Colon (tissue), 2 donors: Measurements from ENCODE around the gene TLR10.
"Not testable (repeated sequence)": the region's sequence is repeated elsewhere in the genome, so short reads cannot be mapped to it uniquely, and the experiment has no call there.

Experiments used
- FAIRE-seq: peaks from 2 replicates; lab custom pipeline; 2012; peaks lifted over from hg19 to GRCh38; lab: Jason Lieb, UNC
- donor health status: control.
- donor health status: control.

TLR10 gene

DNA sequence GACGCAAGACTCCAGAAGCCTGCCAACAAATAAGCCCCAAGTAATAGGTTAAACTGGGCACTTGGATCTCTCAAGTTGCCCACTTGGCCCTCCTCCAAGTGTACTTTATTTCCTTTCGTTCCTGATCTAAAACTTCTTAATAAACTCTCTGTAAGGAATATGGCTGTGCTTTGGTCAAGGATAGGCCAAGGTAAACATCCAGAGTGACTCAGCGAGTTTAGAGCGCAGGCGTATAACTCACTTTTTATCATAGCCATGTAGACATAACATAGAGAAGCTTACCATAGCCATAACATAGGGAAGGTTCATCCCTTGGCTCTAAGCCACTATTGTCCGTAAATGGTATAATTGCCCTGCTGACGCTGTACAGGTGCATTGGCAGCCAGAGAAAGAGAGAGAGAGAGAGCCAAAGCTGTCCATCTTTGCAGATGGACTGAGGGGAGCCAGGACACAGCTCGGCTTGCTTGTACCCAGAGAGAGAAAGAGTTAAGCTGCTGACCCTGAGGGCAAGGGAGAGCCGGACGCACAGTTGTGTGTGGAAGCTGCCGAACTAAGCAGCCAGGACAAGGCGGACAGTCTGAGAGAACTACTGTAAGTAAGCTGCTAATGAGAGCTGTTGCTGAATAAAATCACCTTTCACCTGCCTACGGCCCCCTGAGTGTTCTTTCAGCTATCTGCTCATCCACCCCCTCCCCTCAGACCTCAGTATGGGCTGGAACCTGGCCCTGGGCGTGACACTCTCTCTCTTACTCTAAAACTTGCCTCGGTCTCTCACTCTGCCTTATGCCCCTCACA is 20.0 kb upstream of the TLR10 start:
- FAIRE-seq, result no peak

DNA sequence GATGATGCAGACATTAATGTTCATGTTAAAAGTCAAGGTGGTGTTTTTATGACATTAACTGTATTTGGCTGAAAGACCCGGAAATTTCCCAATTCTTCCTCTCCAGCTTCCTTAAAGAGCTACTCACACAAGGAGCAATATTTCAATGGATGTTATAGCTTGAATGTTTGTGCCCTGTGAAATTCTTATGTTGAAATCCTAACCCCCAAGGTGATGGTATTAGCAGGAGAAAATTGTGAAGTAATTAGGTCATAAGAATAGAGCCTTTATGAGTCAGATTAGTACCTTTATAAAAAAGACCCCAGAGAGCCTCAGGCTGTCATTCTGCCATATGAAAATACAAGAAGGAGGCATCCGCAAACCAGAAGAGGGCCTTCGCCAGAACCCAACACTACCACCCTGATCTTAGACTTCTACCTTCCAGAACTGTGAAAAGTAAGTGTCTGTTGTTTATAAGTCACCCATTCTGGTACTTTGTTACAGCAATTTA is 18.2 kb upstream of the TLR10 start:
- no peak for FAIRE-seq

DNA sequence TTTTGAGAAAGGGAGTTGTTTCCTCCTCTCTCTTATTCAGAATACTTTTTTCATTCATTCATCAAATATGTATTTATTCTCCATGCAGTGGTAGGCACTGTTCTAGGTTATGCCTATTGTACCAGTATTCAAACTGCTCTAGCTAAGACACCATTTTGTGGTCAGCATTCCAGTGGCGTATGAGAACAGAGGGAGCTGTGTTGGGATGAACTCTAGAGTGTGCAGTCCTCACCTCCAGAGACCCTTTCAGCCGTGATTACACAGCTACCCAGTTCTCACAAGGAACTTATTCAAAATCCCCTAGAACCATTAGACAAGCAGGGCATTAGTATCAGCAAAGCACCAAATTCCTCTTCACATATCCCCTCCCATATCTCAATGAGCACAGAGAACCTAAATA is 17.6 kb upstream of the TLR10 start:
- no peak for FAIRE-seq

DNA sequence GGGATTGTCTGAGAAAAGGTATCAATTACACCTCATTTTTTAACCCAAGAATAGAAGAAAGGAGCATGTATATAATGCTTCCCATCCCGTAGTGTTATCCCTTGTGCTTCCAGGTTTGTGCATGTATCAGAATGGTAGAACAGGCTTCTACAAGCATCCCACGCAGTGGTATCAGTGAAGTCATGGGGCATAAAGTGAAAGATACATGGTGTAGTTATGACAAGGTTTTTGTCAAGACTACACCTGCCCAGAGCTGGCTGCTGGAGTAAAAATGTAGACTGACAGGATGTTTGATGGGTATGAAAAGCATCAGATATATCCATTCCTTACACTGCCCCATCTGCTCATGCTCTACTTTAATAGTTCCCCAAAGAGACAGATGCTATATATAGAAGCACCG is 12.3 kb upstream of the TLR10 start:
- FAIRE-seq, result no peak

DNA sequence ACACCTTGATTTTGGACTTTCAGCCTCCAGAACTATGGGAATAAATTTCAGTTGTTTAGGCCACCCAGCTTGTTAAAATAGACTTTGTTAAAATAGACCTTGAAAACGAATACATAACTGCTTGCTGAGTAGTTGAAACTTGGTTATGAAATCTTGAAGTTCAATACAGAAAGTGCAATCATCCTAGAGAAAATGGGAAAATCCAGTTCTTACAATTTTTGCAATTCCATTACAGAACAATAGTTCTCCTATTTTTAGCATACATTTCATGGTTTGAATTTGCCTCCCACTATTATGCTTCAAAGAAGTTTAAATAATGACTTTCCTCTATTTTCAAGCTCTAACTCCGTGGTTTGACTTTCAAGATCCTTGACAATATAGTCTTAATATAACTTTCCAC is 11.3 kb upstream of the TLR10 start:
- no peak for FAIRE-seq

DNA sequence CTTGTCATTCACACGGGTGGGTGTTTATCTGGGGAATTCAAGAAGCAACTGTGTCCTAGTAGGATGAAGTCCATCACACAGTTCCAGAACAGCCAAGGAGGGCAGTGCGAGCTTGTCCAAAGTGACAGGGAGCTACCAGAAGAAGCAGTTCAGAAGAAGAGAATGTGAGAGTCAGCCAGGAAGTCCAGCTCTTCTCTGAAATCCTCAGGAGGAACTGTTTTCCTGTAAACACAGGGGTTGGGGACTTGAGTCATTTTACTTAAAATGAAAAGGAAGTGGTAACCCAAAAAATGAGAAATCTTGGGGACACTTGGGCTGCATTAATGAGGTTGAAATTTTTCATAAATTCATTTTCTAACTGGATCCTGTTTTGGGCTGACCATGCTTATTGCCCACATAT is 8.2 kb upstream of the TLR10 start:
- no peak for FAIRE-seq

DNA sequence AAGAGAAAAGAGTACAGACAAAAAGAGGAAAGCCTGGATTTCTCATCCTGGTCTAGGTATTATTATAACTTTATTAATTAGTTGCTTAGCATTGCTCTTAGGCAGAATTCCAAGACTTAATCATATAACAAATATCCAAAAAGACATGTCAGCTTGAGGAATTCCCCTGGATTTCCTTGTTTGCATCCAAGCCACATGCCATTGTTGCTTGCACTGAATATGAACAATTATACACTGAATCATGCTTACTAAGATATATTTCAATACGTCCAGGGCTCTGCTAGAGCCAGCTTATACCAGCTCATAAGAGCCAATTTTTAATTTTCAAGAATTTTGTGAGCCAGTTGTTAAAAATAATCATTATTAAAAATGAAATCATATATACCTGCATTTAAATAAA is 5.5 kb upstream of the TLR10 start:
- FAIRE-seq, result no peak

DNA sequence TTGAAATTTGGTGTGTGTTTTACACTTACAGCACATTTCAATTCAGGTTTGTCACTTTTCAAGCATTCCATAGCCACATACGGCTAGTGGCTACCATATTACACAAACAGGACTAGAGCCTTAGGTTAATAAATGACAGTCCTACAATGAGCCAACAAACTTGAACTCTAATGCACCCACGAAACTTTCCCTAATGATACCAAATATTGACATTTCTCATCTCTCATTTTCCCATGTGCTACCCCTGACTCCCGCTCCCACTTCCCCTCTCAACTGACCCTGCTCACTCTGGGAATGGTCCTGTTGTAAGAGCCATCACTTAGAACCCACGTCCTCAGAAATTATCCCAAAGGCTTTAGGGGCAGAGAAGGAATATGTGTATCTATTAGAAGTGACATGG is 4.9 kb upstream of the TLR10 start:
- no peak for FAIRE-seq

DNA sequence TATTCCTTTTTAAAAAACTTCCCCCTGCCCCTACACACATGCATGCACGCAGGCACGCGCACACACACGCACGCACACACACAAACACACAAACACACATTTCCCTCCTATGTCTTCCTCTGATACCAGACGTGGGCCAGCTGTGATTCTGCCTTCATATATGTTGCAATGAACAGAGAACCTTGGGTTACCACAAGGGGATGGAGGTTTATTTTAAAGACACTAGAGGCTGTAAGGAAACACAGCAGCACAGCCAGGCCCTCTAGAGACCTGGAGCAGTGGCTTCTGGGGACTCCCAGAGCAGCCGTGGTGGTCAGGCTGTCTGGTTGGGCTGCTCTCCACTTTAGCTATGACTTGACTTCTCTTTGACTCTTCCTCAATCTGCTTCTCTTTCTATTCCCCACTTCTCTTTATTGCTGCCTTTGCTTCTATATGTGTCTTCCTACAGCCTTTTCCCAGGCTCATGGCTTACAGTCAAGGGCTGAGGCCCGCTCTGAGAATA is 3.2 kb upstream of the TLR10 start:
- no peak for FAIRE-seq

DNA sequence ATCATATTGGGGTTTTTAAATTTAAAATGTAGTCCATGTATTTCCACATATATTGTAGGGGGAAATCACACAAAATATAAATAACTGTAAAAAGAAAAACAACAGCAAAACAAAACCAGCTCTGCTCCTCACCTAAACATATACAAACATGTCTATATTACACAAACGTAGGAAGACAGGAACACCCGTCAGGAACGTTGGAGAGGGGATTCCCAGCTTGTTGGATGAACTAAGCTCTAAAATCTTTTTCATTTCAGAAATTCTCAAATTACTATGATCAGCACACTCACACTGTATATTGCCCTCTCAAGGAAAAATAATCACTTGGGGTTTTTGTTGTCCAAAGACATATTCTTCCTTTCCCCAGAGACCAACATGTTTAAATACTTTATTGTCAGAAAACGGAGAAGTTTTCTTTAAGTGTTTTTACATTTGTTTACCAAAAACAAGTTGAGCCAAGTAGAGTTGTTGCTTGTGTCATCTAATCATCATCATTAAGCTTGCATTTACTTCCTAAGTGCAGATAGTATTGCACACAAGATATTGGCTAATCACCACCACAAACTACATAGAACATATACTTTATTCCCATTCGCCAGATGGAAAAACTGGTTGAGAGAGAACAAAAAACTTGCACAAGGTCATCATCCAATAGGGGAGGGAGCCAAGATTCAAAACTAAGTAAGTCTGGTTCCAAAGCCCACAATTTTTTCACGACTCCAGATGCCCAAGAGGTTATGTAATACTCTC is 2.4 kb upstream of the TLR10 start:
- FAIRE-seq, result no peak

DNA sequence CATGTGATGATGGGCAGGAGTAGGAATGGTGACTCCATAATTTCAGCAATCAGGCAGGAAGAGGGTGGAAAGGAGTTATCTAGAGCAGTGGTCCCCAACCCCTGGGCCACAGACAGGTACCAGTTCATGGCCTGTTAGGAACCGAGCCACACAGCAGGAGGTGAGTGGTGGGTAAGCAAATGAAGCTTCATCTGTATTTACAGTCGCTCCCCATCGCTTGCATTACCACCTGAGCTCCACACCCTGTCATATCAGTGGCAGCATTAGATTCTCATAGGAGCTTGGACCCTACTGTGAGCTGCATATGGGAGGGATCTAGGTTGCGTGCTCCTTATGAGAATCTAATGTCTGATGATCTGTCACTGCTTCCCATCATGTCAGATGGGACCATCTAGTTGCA is 1.4 kb upstream of the TLR10 start:
- FAIRE-seq, result no peak

DNA sequence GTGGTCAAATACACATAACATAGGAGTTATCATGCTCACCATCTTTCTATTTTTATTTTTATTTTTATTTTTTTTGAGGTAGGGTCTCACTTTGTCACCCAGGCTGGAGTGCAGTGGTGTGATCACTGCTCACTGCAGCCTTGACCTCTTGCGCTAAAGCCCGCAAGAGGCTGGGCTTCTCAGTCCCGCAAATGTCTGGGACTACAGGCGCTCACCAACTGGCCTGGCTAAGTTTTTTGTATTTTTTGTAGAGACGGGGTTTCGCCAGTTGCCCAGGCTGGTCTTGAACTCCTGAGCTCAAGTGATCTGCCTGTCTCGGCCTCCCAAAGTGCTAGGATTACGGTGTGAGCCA is 295 bp upstream of the TLR10 start:
- no peak for FAIRE-seq

DNA sequence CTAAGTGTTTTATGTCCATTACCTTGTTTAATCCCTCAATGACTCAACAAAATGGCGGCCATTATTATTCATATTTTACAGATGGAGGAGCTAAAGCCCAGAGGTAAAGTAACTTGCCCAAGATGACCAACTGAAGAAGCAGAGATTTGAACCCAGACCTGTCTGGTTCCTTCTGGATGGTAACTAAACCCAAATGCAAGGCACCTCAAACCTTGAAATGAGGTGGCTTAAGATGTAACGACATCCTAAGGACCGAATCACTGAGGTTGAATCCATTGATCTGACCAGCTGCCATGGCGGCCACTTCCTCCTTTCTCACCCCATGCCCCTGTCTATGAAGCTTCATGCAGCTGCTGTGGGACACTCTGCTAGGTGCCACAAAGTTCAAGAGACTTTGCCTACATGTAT is 932 bp downstream of the TLR10 start:
- FAIRE-seq, result no peak

DNA sequence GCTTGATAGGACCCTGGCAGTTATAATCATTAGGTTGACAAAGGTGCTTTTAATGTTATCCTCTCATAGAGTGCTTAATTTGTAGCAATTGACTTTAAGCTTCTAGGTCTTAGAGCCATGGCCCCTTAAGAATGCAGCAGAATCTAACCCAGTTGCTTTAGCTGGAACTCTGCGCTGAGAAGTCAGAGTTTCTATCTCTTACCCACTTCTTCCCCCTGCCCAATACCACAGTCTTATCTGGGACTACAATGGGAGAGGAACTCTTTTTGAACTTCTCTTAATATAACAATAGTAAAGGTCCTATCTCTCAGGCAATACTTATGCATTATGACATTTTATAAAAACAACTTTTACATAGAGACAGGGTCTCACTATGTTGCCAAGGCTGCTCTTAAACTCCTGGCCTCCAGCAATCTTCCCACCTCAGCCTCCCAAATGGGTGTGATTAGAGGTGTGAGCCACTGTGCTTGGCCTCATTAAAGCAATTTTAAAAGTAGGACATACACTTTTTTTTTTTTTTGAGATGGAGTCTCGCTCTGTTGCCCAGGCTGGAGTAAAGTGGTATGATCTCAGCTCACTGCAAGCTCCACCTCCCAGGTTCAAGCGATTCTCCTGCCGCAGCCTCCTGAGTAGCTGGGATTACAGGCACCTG is 1.8 kb downstream of the TLR10 start:
- no peak for FAIRE-seq

DNA sequence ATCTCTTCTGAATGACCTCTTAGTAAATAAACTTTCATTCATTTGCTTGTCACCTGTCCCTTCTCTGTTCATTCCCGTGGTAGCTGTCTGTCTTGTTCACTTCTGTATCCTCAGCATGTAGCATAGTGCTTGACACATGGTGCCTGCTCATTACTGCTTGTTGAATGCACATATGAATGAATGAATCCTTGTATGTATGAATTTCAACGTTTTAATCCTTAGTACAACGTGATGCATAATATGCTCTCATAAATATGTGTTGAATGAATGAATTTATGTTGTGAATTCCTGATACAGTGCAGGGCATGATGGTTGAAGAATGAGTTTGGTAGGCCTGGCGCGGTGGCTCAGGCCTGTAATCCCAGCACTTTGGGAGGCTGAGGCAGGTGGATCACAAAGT is 3.0 kb downstream of the TLR10 start:
- no peak for FAIRE-seq

DNA sequence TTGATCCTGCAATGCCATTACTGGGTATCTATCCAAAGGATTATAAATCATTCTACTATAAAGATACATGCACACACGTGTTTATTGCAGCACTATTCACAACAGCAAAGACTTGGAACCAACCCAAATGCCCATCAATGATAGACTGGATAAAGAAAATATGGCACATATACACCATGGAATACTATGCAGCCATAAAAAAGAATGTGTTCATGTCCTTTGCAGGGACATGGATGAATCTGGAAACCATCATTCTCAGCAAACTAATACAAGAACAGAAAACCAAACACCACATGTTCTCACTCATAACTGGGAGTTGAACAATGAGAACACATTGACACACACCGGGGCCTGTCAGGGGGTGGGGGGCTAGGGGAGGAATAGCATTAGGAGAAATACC is 4.9 kb downstream of the TLR10 start:
- not testable (repeated sequence) for FAIRE-seq

DNA sequence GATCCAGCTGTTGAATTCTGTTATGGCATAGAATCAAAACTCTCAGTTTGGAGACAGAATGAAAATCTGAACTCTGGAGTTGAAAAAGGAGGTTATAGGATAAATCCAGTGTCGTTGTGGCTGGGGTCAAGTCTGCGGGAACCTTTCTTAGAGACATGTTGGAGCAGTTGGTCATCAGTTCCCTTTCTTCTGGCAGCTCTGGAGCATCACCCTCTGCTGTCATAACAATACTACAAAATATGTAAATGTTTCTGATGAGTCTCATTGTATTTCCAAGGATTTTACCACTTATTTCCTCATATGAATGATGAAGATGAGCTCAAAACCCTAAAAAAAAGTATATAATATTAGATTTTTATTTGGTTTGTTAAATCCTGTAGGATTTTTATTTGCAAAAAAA is 7.5 kb downstream of the TLR10 start:
- no peak for FAIRE-seq

DNA sequence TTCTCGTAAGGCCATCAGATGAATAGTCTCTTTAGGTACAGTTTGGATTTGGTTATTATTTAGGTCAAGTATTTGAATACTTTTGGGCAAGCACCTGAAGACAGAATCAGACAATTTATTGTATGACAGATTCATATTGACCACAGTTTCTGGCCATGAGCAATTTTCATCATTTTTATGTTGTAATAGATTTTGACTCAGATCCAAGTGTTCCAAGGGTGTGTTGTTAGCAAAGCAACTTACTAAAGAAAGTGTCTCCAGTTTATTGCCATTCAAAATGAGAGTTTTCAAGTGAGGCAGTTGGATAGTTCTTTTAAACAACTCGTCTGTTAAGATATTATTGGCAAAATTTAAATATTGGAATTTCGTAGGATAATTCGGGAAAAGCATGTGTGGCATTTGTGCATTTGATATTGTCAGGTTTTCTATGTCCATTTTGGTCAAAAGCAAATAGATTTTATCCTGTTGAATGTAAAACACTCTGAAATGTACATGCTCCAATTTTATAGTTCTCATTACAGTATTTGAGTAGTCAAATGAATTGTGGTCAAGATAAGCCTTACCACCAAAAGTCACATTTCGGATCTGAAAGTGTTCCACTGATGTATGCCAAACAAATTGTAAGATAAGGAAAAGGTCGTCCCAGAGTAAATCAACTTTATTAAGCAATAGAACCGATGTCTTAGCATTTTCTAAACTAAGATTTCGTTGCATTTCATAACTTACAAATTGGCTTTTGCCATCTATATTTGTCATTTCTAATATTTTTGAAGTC is 8.4 kb downstream of the TLR10 start:
- FAIRE-seq, result no peak

DNA sequence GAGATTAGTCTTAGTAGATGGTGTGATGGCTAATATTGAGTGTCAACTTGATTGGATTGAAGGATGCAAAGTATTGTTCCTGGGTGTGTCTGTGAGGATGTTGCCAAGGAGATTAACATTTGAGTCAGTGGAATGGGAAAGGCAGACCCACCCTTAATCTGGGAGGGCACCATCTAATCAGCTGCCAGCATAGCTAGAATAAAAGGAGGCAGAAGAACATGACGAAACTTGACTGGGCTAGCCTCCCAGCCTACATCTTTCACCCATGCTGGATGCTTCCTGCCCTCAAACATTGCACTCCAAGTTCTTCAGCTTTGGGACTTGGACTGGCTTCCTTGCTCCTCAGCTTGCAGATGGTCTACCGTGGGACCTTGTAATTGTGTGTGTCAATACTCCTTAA is 12.5 kb downstream of the TLR10 start:
- not testable (repeated sequence) for FAIRE-seq

DNA sequence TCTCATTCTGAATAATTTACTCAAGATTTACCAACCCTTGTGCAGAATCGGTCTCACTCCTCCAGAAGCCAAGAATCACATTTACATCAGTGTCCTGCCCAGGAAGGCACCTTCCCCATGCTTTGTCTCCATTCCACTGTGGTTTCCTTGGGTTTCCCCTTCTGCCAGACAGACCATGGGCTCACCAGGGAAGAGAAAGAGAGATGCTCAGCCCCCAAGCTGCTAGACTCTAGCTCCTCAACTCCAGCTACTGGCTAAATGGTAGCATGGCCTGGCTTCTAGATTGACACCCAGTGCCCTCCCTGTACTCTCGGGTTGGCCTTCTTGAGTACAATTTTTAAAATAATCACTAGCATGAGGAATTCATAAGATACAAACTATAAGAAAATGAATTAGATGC is 12.9 kb downstream of the TLR10 start:
- no peak for FAIRE-seq

DNA sequence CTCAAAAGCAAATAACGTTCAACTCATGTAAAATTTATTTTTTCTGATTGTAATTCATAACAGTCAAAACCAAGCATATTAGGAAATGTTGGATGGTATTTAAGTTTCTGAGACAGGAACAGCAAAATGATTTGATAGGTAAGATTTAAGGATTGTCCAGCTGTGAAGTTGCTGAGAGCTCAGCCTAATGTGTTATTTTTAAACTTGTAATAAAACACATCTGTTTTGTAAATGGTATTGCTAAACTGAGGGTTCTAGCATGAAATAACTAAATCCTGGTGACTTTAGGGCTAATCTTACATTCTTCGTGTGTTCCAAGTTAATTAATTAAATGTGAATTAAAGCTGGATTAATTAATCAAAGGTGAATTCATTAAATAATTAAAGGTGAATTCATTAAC is 13.3 kb downstream of the TLR10 start:
- no peak for FAIRE-seq

DNA sequence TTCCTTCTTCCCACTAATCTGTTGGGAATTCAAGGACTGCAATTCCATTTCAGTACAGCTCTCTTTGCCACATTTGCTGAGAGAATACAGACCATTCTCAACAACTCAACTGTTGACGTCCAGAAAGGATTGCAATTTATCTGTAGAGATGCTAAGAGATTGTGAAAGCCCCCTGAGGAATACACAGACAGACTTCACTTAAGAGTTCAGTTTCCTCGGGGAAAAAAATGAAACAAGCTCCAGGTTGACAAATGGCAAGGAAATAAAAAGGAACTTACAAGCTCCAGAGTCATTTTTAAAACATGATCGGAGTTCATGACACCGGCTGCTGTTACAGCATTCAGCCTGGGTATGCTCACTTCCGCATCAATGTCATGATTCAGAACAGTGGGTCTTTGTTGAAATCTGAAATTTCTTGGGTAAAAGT is 13.8 kb downstream of the TLR10 start:
- FAIRE-seq, result no peak
